HG03571 (cell line): ENCODE results near the gene FAM118A.
"Not testable (repeated sequence)": the region's sequence is repeated elsewhere in the genome, so short reads cannot be mapped to it uniquely, and the experiment has no call there.

ENCODE experiments used
- ATAC-seq: cut with Tn5 transposase; IDR thresholded peaks from one replicate; pipeline ENCODE4 v1.9.1; 2021; ENCODE audit not compliant: unreplicated experiment

Gene FAM118A

DNA sequence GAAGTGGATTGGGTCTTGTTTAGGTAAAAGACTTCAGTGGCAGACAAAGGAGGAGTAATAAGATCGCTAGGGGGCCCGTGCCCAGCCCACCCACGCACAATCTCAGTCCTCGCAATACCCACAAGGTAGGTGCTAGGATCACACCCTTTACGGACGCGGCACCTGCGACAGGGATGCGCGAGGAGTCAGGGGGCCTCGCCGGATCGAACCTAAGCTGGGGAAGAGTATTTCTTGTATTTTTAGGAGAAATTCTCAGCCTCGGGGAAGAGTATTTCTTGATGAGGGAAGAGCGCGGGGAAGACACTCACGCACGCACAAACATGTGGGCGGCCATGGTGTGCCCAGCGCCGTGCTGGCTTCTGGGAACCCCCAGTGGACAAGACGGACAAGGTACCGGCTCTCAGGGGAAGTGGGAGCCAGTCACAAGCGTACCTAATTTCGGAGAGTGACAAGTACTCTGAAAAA, 745 bp upstream of the FAM118A start:
- ATAC-seq: no peak

DNA sequence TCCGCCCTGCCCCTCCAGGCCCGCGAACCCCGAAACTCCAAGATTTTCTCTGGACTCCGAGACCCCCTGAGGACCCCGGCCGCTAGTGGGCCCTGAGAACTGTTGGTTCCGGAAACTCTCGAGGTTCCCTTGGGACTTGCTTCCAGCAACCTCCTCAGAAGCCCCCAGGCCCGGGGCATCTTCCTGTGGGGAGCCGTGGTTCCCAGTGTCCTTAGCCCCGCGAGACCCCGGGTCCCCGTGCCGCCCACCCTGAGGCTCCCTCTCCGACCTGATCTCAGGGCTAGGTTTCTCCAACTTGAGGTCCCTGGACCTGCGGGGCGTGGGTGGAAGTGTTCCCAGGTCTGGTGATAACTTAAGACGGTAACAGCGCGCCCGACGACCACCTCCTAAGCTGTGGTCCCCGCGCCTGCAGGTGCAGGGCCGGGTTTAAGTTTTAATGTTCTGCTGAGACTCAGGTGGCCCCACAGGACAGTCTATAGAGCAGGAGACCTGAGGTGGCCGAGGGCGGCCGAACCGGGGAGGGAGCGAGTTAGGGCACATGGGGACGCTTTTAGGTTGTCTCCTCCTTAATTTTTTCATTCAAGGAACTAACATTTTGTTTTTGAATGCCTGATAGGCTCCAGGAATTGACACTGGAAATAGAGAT, 720 bp downstream of the FAM118A start:
- ATAC-seq: no peak

DNA sequence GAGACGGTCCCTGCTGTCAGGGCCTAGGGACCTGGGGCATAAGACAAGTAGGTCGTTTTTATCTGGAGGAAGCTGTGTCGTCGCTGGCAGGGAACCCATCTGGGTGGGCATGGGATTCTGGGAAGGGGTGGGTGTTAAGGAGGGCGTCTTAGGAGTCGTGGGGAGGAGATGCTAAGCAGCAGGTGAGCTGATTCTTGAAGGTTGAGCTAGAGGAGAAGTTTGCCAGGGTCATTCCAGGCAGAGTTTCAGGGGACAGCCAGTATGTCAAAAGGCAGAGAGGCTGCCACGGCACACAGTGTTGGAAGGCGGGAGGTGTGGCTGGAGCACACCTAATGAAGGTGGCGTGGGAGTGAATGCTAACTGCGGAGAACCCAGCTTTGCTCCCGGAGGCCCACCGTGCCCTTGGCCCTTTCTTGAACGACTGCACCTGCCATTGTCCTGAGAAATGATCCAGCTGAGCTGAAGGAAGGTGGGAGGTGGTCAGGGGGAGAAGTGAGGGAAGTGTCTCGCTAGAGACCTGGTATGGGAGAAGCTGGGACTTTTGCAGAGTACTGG, 1.3 kb downstream of the FAM118A start:
- ATAC-seq: no peak

DNA sequence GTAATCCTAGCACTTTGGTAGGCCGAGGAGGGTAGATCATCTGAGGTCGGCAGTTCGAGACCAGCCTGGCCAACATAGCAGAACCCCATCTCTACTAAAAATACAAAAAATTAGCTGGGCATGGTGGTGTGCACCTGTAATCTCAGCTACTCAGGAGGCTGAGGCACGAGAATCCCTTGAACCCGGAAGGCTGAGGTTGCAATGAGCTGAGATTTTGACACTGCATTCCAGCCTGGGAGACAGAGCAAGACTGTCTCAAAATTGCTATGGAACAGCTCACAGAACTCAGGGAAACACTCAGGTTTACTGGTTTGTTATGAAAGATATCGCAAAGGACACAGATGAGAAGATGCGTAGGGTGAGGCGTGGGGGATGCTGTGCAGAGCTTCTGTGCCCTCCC, 2.7 kb downstream of the FAM118A start:
- ATAC-seq: no peak

DNA sequence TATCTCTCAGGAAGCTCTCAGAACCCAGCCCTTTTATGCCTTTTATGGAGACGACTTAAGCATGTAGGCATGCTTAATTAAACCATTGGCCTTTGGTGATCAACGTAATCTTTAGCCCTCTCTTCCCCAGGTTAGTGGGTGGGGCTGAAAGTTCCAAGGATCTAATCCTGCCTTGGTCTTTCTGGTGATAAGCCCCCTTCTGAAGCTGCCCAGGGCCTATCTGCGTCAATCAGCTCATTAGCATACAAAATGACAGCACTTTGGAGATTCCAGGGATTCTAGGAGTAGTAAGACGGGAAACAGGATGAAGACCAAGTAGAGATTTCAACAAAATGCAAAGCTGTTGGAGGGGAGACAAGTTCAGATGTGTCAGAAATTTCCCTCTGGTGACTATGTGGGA, 3.1 kb downstream of the FAM118A start:
- no peak for ATAC-seq

DNA sequence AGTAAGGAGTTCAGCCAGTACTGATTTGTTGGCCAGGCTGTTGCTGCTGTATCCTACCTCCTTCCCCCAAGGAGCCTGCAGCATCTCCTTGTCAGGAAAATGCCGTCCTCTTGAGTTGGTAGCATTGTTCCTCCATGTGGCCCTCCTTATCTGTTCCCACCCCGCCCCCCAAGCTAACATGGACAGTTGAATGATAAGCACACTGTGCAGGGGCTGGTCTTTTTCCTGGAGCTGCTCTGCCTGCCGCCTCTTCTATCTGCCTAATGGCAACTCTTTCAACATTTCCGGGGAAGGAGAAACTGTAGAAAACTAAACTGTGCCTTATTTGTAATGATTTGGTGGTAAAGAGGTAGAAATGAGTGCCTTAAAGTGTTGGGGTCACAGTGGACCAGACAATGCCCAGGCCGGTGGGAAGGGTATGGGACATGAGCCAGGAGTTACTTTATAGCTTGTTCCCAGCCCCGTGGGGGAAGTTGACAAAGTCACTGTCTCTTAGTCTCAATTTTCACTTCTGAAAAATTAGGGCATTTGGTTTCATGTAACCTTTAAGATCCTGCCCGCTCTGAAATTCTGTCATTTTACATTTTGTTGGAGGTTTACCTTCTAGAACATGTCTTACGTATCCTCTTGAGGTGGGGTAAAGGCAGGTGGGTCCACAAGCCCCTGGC, 4.5 kb downstream of the FAM118A start:
- ATAC-seq: no peak

DNA sequence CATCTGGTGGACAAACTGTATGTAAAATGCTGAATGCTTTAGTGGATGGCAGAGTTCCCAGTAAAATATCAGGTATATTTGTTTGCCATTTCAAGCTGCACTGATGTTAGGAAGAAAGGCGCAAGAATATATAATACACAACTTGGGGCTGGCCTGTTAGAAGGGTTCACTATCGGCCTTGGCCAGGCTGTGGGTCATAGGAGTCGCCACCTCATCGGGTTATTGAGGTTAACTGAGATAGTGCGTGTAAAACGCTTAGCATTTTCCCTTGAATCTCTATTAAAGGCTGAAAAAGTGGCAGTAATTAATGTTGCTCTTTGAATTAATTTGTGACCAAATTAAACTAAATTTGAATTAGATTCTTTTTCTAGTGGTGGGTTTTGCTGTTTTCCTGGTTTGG, 5.1 kb downstream of the FAM118A start:
- ATAC-seq: no peak

DNA sequence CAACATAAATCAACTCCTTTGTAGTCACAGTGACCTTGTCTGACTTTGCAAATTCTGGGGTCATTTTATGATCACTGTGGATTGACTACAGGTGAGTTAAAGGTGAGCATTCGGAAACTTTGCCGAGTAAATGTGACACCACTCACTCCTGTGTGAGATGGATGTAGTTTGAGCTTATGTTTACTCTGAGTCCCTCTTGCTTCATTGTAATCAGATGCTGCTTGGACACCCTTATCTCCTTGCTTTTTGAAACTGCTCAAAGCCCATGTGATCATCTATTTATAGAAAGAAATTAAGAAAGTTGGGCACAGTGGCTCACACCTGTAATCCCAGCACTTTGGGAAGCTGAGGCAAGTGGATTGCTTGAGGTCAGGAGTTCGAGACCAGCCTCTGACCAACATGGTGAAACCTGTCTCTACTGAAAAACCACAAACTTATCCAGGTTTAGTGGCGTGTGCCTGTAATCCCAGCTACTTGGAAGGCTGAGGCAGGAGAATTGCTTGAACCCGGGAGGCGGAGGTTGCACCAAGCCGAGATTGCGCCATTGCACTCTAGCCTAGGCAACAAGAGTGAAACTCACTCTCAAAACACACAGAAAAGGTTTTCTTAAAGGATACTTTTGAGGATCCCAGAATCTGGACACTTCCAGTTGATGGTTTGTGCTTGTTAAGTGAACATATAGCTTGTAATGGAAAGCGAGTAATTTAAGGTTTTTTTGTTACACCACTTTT, 7.2 kb downstream of the FAM118A start:
- no peak for ATAC-seq

DNA sequence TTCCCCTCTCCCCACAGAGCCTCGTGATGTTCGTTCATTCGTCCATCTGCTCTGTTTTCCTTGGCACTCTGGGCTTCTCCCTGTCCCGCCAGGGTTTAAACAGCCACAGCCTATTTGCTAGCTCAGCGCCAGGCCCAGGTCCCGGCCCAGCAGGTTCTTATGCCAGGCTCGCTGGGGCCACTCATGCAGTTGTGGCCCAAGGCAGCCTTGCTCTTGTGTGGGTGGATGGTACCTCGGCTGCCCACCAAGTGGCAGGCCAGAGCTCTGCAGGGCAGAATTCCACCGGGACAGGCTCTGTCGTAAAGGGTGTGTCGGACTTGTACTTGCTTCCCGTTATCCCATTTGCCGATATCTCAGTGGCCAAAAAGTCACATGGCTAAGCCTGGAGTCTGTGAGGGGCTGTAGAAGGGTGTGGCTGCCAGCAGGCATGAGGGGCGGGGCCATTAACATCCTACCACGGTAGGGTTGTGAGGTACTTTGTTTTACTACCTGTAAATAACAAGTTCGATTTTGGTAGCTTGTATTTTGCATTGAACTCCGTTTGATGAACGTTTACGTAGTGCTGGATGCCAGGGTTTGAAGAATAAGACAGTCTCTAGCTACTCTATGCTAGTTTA, 7.9 kb downstream of the FAM118A start:
- ATAC-seq: no peak

DNA sequence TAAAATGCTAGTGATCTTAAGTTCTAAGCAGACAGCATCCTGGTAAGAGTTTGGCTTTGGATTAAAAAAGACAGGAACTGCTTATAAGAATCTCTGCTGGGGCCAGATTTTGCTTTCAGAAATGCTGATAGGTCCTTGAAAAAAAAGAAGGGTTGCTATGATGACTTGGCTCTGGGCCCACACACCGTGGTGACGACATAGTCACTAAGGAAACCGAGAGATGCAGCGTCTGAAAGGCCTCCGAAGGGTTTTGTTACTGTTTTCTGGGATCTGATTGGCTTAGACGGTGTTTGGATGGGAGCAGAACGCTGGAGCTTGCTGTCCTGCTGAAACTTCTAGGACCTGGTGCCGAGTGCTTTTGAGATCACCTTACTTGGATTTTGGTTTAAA, 8.4 kb downstream of the FAM118A start:
- no peak for ATAC-seq

DNA sequence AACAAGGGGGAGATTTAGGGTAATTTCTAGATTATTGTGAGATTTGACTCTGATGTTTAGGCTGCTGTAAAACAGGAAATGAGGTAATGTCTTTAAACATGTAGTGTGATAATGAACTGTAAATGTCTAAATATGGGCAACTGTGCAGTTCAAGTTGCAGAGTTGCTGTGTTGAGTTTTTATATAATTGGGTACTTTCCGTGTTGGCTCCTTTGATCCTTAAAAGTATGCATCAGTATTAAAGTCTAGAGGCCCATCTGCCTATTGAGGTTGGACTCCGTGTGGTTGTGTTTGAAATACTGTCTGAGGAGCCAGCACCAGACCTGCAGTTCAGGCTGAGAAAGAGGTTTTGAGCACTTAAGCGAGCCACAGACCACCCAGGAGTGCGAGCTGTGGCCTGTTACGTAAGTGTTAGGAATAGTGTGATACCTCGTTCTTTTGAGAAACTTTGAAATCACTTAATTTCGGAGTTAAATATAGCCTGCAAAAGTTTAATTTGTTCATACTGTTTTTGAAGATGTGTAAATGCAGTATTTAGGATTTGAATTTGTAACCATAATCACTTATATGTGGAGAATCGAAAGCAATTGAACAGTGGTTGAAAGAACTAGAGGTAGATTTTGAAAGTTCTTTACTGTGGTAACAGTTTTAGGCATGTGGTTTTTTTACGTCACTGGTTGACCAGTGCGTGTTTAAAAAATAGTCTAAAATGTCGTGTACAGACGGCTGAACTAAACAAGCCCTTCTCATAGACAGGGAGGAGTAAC, 9.0 kb downstream of the FAM118A start:
- ATAC-seq: no peak

DNA sequence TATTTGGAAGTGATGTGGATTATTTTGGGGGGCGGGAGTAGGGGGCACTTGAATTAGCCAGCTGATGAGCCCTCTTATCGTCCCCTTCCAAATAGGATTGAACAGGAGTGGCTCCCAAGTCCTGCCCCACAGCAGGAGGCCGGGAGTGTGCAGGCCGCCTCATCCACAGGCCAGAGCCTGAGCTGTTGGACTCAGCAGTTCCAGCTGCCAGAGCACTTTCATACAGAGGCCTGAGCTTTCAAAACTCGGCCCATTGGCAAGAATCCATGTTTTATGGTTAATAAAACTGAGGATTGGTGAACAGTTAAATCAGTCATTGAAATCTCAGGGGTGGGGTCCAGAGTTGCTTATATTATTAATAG, 9.6 kb downstream of the FAM118A start:
- no peak for ATAC-seq

DNA sequence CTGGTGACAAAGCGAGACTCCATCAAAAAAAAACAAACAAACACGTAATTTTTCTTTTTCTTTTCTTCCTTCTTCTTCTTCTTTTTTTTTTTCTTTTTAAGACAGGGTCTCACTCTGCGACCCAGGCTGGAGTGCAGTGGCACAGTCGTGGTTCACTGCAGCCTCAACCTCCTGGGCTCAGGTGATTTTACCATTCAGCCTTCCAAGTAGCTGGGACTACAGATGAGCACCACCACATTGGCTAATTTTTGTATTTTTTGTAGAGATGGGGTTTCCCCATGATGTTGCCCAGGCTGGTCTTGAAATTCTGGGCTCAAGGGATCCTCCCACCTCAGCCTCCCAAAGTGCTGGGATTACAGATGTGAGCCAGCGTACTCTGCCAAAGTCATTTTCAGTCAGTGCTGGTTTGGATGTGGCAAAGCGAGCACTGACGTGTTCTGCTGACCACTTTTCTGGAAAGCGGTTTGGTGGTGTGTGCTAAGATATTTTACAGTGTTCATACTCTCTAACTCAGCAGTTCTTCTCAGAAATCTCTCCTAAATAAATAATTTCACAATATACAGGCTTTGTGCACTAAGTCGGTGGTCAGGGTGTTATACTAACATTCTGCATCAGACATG, 10.7 kb downstream of the FAM118A start:
- no peak for ATAC-seq

DNA sequence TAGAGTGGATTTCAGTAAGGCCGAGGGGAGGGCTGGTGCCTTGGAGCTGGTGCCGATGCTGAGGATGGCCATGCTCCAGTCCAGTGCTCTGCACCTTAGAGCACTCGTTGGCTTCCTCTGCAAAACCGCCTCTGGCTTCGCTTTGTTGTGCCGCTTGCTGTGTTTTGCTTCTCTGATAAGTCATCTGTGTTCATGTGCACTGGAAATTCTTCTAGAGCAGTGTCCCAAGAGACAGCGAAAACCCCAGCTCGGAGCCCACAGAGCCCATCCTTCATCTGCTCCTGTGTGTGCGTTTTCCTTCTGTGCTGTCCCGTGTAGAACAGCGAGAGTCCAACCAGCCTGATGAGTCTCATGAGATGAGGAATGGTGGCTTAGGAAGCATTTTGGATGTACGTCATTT, 12.1 kb downstream of the FAM118A start:
- no peak for ATAC-seq

DNA sequence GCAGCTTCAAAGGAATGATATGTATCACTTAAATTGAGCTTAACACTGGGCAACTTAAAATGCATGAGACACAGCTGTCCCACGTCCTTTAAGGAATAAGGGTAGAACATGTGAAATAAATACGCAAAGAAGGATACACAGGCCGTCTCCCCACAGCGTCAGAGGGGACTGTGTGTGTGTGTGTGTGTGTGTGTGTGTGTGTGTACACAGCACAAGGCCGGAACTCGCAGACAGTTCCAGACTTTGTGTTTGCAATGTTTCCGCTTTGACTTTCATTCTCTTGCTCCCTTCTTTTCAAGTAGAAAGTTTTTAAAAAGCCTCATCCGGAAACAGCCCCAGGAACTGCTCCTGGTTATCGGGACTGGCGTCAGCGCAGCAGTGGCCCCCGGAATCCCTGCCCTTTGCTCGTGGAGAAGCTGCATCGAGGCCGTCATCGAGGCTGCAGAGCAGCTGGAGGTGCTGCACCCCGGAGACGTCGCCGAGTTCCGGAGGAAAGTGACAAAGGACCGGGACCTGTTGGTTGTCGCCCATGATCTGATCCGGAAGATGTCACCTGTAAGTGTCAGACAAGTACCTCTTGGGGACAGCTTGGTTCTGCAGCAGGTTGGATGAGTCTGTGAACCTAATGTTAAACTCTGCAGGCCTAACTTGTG, 13.3 kb downstream of the FAM118A start:
- no peak for ATAC-seq

DNA sequence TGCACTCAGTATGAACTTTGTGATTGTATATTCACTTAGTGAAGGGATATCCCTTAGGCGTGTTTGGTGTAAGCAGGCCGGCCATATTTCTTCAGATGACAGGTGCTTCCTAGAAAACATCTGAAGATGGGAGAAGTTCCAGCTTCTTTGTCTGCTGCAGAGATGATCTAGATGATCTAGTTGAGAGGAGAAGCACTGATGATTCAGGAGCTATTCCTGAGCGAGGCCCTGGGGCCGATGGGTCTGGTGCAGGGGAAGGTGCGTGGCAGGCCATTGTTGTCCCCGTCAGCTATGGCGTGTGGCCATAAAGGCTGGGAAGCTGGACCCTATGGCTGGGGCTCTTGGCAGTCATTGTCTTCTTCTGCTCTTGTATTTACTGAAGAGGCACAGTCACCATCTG, 14.0 kb downstream of the FAM118A start:
- ATAC-seq: no peak

DNA sequence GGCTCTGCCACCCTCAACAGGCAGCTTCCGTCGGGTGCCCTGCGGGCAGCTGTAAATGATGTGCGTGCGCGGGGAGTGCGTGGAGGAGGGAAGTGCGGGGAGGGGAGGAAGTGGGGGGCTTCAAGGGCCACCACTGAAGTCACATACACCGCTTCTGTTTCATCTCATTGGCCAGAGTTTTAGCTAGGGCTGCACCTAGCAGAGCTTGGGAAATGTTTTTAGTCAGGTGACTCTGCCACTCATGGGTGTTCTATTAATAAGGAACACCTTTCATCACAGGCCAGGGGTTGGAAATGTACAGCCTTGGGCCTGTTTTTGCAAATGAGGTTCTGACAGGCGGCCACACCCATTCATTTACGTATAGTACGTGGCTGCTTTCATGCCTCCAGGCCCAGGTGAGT, 14.6 kb downstream of the FAM118A start:
- ATAC-seq: no peak

DNA sequence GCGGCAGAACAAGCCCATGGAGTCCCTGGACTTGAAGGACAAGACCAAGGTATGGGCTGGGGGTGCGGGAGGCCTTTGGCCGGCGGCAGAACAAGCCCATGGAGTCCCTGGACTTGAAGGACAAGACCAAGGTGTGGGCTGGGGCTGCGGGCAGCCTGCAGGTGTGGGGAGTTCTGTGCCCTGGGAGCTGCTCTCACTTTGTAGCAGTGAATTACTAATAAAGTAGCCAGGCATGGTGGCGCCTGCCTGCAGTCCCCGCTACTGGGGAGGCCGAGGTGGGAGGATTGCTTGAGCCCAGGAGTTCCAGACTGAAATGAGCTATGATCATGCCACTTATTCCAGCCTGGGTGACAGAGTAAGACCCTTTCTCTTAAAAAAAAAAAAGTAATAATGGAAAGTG, 18.5 kb downstream of the FAM118A start:
- not testable (repeated sequence) for ATAC-seq

DNA sequence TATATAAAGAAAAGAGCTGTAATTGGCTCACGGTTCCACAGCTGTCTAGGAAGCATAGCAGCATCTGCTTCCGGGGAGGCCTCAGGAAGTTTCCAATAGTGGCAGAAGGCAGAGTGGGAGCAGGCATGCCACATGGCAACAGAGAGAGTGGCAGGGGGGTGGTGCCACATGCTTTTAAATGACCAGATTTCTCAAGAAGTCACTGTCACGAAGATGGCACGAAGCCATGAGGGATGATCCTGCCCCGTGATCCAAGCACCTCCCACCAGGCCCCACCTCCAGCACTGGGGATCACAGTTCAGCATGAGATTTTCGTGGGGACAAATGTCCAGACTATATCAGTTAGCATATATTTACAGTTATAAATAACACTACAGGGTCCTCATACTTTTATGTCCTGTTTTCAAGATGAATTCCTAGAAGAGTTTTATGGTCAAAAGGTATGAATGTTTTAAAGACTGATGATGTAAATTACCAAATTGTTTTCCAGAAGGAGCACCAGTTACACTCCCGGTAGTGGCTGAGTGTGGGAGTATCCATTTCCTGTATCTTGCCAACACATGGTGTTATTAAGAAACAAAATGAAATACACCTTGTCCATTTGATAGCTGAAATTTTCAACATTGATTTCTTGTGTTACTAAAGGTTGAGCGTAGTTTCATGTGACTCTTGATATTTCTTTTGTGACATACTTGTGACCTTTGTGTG, 19.2 kb downstream of the FAM118A start:
- ATAC-seq: no peak
